HepG2 (cell line): ENCODE results near the gene SERPINE2. TPM values are rescaled to one million over a fixed set of nuclear protein-coding genes. Genes with fewer than 3 reads are reported as not detected.

Source experiments
- ATF3 ChIP-seq: sonication (generic); formaldehyde crosslinking; IDR thresholded peaks from 2 replicates; pipeline ENCODE4 v1.4.0; 2020; ENCODE audit warnings: missing genetic modification reagents
- ATRX ChIP-seq: sonication (generic); formaldehyde crosslinking; IDR thresholded peaks from 2 replicates; pipeline ENCODE4 v1.4.0; 2020; ENCODE audit warnings: missing genetic modification reagents, borderline replicate concordance
- CENPX ChIP-seq: sonication (generic); formaldehyde crosslinking; IDR thresholded peaks from 2 replicates; pipeline ENCODE4 v1.9.0; 2021; ENCODE audit warnings: mild to moderate bottlenecking, missing genetic modification reagents, moderate library complexity
- FOXP4 ChIP-seq: sonication (generic); formaldehyde crosslinking; IDR thresholded peaks from 2 replicates; pipeline ENCODE4 v1.4.0; 2020; ENCODE audit warnings: missing genetic modification reagents
- HBP1 ChIP-seq: IDR thresholded peaks from 2 replicates; pipeline ENCODE4 v1.6.1; 2016; ENCODE audit warnings: low read depth, control low read depth
- MAF1 ChIP-seq: sonication (generic); formaldehyde crosslinking; IDR thresholded peaks from 2 replicates; pipeline ENCODE4 v1.5.0; 2020; ENCODE audit warnings: missing genetic modification reagents, borderline replicate concordance
- MAX ChIP-seq: IDR thresholded peaks from 2 replicates; pipeline ENCODE4 v1.6.1; 2012; ENCODE audit warnings: inconsistent platforms
- MED1 ChIP-seq: sonication (generic); formaldehyde crosslinking; IDR thresholded peaks from 2 replicates; pipeline ENCODE4 v1.4.0; 2020; ENCODE audit warnings: missing genetic modification reagents
- POLR2AphosphoS2 ChIP-seq: IDR thresholded peaks from 2 replicates; pipeline ENCODE4 v1.6.1; 2011; ENCODE audit warnings: low read depth, low read length, improper control_type of control experiment
- PREB ChIP-seq: sonication (generic); formaldehyde crosslinking; IDR thresholded peaks from 2 replicates; pipeline ENCODE4 v1.4.0; 2020; ENCODE audit warnings: missing genetic modification reagents
- RXRA ChIP-seq: sonication (generic); formaldehyde crosslinking; IDR thresholded peaks from 2 replicates; pipeline ENCODE4 v1.5.1; 2020; ENCODE audit warnings: missing genetic modification reagents
- TGIF2 ChIP-seq: IDR thresholded peaks from 2 replicates; pipeline ENCODE4 v1.6.1; 2016; ENCODE audit warnings: control low read depth, missing compliant biosample characterization
- THAP7 ChIP-seq: sonication (generic); formaldehyde crosslinking; IDR thresholded peaks from 2 replicates; pipeline ENCODE4 v1.8.1; 2023; ENCODE audit warnings: mild to moderate bottlenecking, missing genetic modification reagents
- YEATS4 ChIP-seq: sonication (generic); formaldehyde crosslinking; IDR thresholded peaks from 2 replicates; pipeline ENCODE4 v1.4.0; 2020; ENCODE audit warnings: missing genetic modification reagents, borderline replicate concordance
- ZBTB20 ChIP-seq: sonication (generic); formaldehyde crosslinking; IDR thresholded peaks from 2 replicates; pipeline ENCODE4 v1.8.1; 2023; ENCODE audit warnings: missing genetic modification reagents, low read depth, mild to moderate bottlenecking, borderline replicate concordance
- ZFP91 ChIP-seq: sonication (generic); formaldehyde crosslinking; IDR thresholded peaks from 2 replicates; pipeline ENCODE4 v1.9.0; 2022; ENCODE audit warnings: missing genetic modification reagents, mild to moderate bottlenecking, borderline replicate concordance
- ZNF10 ChIP-seq: sonication (generic); formaldehyde crosslinking; IDR thresholded peaks from 2 replicates; pipeline ENCODE4 v1.4.0; 2020; ENCODE audit warnings: mild to moderate bottlenecking, low read depth, missing genetic modification reagents, borderline replicate concordance
- ZNF124 ChIP-seq: sonication (generic); formaldehyde crosslinking; IDR thresholded peaks from 2 replicates; pipeline ENCODE4 v1.4.0; 2020; ENCODE audit warnings: missing genetic modification reagents
- ZNF138 ChIP-seq: sonication (generic); formaldehyde crosslinking; IDR thresholded peaks from 2 replicates; pipeline ENCODE4 v1.5.0; 2020; ENCODE audit warnings: mild to moderate bottlenecking, low read depth, missing genetic modification reagents
- ZNF501 ChIP-seq: sonication (generic); formaldehyde crosslinking; IDR thresholded peaks from 2 replicates; pipeline ENCODE4 v1.5.1; 2020; ENCODE audit warnings: mild to moderate bottlenecking, moderate library complexity, missing genetic modification reagents
- ZNF570 ChIP-seq: sonication (generic); formaldehyde crosslinking; IDR thresholded peaks from 2 replicates; pipeline ENCODE4 v1.4.0; 2020; ENCODE audit warnings: mild to moderate bottlenecking, missing genetic modification reagents, borderline replicate concordance
- polyA plus RNA-seq, 8 experiments: library from polyadenylated mRNA; depleted of rRNA in 3 of 8; stranded (reverse) in 7 of 8; unstranded in 1 of 8; fragments of >200 nt; fragmentation: Illumina TruSeq in 4 of 8; extraction: Trizol in 4 of 8; gene quantifications; 2 replicates each; pipeline versions ENCODE4 v1.2.1 to v1.2.3, GENCODE V29; 2011 to 2016; ENCODE audit warnings: low read depth in 4 of 8, missing spikeins in 1 of 8, mixed read lengths in 1 of 8; ENCODE audit not compliant: insufficient read depth in 1 of 8
- total RNA-seq, 5 experiments: library from RNA; depleted of rRNA; stranded (reverse); fragments of >200 nt; fragmentation: Illumina TruSeq; extraction: Trizol; gene quantifications; 2 replicates each; pipeline ENCODE4 v1.2.3, GENCODE V29; 2016; ENCODE audit warnings: low read depth in 1 of 5

SERPINE2 gene
- total and polyA plus RNA-seq, 2 of the 13 experiments (the other 11 are each of a cell fraction or from before 2014, with no cell fraction given), result 7.9 to 18.1 TPM

- peak; percentile 87 for TF ChIP-seq FOXP4 (CRISPR knock-in tag)
- peak; percentile 61 for TF ChIP-seq ZBTB20
- peak; percentile 61 for TF ChIP-seq ATF3 (CRISPR knock-in tag)
- TF ChIP-seq ZNF124 (CRISPR knock-in tag), result peak; percentile 95
- TF ChIP-seq MAX, result peak; percentile 80
- TF ChIP-seq MED1 (CRISPR knock-in tag), result peak; percentile 86
- TF ChIP-seq RXRA, result peak; percentile 94
- TF ChIP-seq ZNF138 (CRISPR knock-in tag), result peak; percentile 61; the same call in 1 of the 2 replicates
- TF ChIP-seq ZFP91 (CRISPR knock-in tag), result peak; percentile 95
- no peak for TF ChIP-seq POLR2AphosphoS2
- peak; percentile 73; the same call in 1 of the 2 replicates for TF ChIP-seq ATRX (CRISPR knock-in tag)
- TF ChIP-seq ZNF570, result no peak
- TF ChIP-seq ZNF10 (CRISPR knock-in tag), result no peak
- peak; percentile 92; the same call in 1 of the 2 replicates for TF ChIP-seq TGIF2 (CRISPR knock-in tag)
- no peak for TF ChIP-seq PREB
- TF ChIP-seq MAF1 (CRISPR knock-in tag), result peak; percentile 92
- TF ChIP-seq ZNF501, result peak; percentile 97
- TF ChIP-seq CENPX (CRISPR knock-in tag), result no peak
- TF ChIP-seq THAP7 (CRISPR knock-in tag), result peak; percentile 94
- TF ChIP-seq HBP1 (CRISPR knock-in tag), result peak; percentile 60; the same call in 1 of the 2 replicates
- peak; percentile 92 for TF ChIP-seq YEATS4
Observed at GRCh38 chr2:223944703-223945531, 94.2 kb downstream of the SERPINE2 start, which contains the start of gene WDFY1 (continued).
